Femur (tissue), 1 donor: ENCODE results near the gene C2orf92.
"Not testable (repeated sequence)": the region's sequence is repeated elsewhere in the genome, so short reads cannot be mapped to it uniquely, and the experiment has no call there.

Experiments used
- DNase-seq: peaks from one replicate; pipeline ENCODE4 v3.0.0-alpha.2; 2017

The C2orf92 gene

DNA sequence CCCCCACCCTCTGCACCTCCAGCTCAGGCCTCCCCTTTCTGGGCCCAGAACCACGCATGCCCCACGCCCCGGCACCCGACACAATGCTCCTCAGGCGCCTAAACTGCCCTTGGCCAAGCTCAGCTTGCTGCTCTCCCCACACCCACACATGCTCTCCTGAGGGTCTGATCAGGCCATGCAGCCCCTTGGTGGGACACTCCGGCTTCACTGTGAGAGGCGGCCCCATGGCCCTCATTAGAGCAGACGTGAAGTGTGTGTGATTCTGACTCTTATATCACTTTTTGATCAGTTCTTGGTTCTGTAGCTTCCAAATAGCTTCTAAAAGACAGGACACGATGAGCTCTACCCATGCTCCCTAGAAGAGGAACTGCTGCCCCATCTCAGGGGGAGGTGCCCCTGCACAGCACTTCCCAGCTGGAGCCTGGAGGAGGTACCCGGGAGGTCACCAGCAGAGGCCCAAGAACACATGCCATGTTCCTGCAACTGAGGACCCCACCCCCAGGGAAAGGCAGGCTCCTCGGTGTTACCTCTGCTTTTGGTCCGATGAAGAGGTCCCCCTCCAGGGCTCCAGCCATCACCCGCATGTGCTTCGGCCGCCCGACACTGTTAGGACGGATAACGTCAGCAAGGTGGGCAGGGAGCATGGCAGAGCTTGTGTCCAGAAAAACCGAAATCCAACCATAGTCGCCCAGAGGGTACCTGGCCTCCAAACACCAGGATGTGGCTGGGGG is 9.3 kb upstream of the C2orf92 start:
- DNase-seq = no peak

DNA sequence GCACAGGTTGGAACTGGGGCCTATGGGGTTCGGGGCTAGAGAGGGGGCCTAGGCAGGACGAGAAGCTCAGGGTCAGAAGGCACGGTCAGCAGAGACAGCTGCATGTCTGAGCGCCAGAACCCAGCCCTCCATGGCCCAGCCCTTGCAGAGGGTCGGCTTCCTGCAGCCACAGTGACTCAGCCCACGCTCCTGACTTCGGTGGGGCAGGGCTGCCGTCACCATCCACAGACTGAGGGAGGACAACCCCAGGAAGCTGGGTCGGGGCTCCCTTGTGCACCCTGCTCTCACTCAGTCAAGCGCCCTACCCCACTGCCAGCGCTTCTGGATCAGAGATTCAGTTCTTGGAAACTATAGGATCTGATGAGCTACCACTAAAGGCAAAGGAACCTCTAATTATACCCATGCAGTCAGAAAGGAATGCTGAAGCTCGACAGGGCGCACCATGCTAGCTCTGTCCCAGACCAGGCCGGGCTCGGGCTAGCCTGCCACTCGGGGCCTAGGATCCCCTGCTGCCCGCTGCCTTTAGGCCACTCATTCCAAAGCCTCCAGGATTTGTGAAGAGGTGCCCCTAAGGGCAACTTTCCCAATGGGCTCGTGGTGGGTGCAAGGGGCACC is 8.6 kb upstream of the C2orf92 start:
- DNase-seq = no peak

DNA sequence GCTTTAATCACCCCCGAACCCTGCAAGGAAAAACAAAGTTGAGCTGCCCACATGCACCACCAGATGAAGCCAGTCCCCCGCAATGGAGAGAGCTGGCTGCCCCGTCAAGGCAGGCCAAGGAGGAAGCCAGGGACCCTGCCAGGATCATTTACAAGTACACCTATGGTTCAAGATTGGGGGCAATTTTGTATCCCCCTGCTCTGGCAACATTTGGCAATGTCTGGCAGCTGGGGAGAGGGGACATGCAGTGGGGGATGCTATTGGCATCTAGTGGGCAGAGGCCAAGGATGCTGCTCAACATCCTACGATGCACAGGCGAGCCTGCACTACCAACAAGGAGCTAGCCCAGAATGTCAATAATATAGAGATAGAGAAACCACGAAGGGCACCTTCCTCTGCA is 7.6 kb upstream of the C2orf92 start:
- DNase-seq = no peak

DNA sequence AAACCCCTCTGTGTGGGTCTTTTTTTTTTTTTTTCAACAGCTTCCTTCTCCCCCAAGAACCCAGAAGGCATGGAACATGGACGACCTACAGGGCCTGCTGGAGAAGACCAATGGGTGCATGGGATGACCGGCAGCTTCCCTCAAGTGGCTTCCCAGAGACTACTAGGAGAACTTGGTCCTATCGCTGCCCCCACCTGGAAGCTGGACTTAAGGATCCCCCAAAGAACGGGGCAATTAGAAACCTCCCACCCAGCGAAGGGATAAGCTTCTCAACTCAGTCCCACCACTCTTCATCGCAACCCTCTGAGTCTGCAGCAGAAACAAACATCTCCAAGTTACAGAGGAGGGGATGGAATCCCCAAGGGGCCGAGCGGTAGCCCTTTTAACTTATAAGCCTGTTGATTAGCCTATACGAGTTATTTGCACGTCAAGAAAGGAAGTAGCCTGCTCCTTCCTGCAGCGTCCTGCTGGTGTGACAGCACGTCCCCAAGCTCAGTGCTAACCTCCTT is 7.1 kb upstream of the C2orf92 start:
- DNase-seq = no peak

DNA sequence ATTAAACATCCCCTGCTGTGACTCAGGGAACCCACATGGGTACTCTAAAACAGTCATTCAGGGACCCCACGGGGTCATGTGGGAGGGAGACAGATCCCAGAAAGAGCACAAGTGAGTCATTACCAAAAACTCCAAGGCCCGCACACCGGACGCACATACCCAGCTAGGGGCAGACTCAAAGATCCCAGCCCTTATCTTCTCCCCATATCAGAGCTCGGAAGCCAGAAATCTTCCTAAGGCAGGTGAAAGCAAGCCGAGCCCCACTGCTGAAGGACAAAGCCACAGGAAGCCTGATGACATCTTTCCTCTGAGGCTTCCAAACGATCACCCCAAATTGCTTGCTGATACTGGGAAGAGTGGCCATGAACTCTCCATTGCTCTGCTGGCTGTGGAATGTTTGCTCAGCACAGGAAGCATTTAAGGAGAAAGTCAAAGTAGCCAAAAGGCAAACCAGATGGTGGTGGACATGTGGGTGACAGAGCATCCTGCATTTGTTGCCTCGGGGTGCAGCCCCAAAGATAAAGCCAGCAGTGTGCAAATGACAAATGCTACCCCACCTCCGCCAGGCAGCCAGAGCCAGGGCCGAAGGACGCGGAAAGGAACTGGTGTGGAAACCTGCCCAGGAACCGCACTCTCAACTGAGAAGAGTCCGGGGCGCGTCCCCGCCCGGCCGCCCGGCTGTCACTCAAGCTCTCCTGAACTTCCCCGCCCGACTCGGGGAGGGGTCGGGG is 6.5 kb upstream of the C2orf92 start:
- peak; percentile 82 for DNase-seq

DNA sequence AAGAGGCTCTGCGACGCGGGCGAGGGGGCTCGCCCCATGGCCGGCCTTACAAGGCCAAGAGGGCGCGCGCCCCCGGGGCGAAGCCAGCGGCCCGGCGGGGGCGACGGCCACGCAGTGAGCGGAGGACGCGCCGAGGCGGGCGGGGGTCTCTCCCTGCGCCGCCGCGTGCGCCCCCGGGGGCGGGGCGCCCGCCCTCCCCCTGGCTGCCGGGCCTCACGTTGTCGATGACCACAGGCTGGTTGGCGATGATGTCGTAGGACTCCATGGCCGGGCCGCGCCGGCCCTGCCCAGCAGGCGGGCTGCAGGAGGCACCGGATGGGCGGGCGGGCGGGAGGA is 5.9 kb upstream of the C2orf92 start:
- no peak for DNase-seq

DNA sequence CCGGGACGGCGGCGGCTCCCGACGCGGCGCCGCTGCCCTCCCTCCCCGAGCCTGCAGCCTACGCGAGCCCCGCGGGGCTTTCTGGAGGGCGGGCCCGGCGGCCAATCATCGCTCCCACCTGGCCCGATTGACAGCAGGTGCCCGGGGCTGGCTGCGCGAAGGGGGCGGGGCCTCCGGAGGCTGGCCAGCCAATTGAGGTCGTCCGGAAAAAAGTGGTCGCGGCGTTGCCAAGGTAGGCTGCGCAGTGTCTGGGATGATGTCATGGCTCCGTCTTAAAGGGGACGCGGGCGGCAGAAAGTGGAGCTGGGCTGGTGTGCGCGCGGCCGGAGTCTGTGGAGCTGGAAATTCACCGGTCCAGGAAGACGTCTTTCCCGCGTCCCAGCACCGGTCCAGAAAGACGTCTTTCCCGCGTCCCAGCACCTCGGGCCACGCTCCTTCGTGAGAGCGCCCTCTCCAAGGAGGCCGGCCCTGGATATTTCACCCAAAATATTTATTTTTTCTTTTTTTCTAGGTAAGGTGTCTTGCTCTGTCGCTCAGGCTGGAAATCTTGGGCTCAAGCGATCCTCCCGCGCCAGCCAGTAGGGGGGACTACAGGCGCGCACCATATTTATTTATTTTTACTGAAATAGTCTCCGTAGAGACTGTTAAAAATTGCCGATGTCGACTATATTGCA is 5.4 kb upstream of the C2orf92 start, which contains the start of gene ACTR1B:
Gene ACTR1B (minus strand): TSS at position 83 of the 674 bp plus-strand sequence. CDS start 154 bp downstream, outside the sequence.
- peak; percentile 99 for DNase-seq

DNA sequence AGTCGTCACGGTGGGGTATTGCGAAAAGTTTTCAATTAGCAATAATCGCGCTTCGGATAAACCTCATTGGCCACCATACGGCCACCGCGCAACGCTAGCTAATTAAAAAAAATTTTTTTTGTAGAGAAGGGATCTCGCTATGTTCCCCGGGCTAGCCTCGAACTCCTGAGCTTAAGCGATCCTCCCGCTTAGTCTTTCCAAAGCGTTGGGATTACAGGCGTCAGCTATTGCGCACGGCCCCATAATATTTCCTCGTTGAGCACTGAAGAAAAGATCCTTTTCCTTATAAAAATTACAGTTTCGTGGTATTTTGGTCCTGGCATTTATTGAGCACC is 4.9 kb upstream of the C2orf92 start:
- no peak for DNase-seq

DNA sequence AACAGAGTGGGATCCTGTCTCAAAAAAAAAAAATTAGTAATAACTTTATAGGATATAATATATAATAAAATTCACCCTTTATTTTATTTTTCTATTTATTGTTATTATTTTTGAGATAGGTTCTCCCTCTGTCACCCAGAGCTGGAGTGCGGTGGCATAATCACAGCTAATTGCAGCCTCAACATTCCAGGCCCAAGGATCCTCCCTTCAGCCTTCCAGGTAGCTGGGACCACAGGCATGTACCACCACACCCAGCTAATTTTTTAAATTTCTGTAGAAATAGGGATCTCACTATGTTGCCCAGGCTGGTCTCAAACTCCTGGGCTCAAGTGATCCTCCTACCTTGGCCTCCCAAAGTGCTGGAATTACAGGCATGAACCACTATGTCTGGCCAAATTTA is 958 bp downstream of the C2orf92 start:
- no peak for DNase-seq

DNA sequence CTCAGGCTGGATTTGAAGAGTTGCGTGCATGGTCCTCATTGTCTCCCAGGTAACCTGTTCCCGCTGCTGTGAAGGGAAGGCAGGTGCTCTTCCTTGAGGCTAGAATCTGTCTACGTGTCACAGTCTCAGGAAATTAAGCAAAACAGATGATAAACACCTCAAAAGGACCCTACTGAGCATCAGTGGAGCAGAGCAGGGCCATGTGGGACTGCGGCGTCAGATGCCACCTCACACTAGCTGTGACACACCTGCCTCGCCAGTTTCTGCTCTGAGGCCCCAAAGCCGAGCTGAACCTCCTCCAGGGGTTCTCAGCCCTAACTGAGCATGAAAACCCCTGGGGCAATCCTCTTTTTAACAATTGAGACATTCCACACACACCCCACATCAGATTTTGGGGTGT is 2.0 kb downstream of the C2orf92 start:
- DNase-seq = no peak

DNA sequence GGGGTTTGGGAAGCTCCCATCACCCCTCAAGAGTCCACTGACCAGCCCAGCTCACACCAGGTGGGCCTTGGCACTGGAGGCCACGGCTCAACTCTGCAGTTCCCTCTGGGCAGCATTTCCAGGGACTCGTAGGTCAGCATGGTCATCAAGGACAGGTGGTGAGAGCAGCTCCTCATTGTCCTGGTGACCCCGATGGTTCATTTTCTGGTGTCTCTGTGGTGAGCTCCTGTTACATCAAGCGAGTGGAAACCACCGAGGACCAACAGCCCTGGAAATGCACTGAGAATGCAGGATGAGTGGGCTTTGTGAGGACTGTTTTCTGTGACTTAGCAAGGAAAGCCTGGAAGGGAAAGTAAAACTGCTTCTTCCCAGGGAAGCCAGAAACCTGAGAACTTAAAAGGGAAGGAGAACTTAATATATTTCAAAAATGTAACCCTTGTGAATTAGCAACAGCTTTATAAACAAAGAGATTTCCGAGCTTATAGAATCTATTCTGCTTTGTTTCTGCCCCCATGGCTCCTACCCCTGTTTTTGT is 3.2 kb downstream of the C2orf92 start:
- DNase-seq = not testable (repeated sequence)

DNA sequence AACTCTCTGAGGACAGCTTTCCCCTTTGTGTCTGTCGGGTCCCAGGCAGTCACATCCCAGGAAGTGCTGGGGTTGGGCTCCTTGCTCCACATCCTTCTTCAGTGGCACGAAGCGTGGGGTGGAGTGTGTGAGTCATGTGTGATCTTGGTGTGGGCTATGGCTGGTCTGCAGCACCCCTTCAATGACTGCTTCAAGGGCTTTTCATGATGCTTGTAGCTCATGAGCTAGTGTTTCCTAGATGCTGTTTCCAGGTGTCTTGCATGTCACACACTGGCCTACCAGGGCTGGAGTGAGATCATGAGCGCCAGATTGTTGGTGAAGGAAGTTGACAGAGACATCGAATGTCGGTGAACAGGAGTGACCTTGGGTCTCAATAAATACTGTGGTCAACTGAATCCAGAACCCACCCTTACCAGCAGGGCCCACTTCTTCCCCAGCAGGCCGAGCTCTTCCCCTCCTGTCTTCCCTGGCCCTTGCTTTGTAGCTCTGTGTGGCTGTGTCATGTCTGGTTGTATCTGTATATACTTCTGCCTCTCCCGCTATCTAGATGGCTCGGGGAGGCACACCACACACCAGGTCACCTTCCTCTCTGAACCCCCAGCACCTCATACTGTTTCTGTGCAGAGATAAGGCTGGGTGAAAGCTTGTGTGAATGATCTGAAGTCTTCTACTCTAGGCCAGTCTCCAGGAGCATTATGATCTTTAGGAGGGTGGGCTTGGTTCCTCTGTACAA is 3.8 kb downstream of the C2orf92 start:
- no peak for DNase-seq

DNA sequence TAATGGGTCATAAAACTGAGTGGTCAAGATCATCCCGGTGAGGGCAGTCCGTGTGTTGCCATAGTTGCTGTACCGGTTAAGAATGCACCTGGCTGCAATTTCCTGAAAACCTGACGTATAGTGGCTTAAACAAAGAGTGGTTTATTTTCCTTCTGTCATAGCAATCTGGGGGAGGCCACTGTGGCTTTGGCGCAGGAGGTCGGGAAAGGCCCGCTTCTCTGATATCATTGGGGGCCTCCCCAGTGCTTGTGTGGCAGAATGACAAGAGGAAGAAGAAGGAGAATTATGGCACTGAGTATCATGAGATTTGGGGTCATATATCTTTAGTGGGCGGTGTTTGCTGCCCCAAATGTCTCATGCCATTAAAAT is 4.4 kb downstream of the C2orf92 start:
- no peak for DNase-seq

DNA sequence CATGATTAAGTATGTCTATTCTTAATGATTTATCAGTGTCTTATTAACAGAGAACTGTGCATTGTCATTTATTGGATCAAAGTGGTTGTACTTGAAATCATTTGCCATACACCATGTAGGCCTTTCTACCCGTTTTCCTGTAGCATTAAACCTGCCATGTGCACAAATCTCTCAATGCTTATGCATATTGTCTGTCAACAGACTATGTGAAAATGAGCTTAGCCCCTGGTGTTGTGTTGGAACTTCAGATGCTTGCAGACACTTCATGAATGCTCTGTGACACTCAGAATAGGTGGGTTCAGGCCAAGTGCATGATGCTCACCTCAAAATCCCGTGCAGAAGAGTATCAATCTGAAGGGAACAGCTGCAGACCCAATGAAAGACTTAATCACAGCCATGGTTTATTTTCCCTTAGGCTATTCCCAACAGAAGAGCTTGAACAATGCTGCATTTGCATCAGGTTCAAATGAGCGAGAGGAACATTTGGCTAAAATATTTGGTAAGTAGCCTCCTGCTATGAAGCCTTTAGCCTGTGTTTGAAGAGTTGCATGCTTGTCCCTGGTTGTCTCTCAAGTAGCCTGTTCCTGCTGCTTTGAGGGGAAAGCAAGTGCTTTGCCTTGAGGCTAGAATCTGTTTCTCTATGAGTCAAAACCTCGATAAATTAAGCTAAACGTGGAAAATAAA is 6.1 kb downstream of the C2orf92 start:
- no peak for DNase-seq

DNA sequence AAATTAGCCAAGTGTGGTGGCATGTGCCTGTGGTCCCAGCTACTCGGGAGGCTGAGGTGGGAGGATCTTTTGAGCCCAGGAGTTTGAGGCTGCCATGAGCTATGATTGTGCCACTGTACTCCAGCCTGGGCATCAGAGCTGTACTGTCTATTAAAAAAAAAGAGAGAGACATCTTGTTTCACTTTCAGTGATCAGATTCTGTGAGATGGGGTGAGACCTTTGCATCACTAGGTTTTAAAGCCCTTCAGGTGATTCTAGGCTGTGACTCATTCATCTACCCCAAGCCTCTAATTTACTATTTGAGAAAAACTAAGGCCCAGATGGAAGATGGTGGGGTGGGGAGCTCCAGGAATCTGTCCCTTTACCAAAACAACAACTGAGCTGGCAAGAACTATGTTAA is 7.1 kb downstream of the C2orf92 start:
- DNase-seq = no peak

DNA sequence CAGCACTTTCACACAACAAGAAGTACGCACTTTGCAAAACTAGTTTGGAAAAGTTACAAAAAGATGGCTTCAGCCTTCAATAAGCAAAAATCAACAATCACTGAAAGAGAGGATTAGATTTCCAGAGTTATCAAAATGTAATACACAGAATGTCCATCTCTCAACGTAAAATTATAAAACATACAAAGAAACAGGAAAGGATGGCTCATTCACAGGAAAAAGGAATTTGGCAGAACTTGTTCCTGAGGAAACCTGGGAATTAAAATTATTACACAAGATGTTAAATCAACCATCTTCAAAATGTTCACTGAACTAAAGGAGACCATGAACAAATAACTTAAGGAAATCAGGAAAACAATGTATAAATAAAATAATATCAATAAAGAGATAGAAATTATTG is 8.0 kb downstream of the C2orf92 start:
- no peak for DNase-seq

DNA sequence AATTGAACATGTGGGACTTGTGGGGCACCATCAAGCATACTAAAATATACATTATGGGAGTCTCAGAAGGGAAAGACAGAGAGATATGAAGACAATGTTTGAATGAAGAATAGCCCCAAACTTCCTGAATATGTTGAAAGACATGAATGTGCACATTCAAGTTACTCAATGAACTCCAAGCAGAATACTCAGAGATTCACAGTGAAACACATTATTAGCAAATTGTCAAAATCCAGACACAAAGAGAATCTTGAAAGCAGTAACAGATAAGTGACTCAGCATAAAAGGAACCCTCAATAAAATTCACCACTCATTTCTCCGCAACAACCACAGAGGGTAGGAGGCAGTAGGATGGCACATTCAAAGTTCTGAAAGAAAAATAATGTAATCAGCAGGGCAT is 8.8 kb downstream of the C2orf92 start:
- DNase-seq = no peak

DNA sequence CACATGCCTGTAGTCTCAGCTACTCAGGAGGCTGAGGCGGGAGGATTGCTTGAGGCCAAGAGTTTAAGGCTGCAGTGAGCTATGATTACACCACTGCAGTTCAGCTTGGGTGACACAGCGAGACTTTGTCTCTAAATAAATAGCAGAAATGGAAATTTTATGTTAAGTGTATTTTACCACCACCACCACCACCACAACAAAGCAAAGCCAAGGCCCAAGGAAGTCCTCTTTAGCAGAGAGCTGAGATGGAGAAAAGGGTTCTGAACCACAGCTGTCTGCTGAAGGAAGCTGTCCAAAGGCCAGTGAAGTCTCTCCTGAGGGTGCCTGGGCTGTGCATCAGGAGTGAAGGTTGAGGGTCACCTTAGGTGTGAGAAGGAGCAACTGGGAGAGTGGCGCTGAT is 17.7 kb downstream of the C2orf92 start:
- DNase-seq = not testable (repeated sequence)

DNA sequence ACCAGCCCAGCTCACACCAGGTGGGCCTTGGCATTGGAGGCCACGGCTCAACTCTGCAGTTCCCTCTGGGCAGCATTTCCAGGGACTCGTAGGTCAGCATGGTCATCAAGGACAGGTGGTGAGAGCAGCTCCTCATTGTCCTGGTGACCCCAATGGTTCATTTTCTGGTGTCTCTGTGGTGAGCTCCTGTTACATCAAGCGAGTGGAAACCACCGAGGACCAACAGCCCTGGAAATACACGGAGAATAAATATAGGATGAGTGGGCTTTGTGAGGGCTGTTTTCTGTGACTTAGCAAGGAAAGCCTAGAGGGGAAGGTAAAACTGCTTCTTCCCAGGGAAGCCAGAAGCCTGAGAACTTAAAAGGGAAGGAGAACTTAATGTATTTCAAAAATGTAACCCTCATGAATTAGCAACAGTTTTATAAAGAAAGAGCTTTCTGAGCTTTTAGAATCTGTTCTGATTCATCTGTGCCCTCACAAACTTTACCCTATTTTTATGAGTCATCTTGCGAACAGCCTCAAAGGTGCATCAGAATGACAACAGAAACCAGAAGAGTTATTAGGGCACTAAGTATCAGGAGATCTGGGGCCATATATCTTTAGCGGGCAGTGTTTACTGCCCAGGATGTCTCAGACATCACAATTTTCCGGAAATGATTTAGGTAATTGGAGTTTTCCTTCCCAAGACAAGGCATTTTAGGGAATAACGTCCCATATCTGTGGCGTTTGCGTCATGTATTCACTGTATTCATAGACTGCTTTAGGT is 18.7 kb downstream of the C2orf92 start:
- DNase-seq = no peak

DNA sequence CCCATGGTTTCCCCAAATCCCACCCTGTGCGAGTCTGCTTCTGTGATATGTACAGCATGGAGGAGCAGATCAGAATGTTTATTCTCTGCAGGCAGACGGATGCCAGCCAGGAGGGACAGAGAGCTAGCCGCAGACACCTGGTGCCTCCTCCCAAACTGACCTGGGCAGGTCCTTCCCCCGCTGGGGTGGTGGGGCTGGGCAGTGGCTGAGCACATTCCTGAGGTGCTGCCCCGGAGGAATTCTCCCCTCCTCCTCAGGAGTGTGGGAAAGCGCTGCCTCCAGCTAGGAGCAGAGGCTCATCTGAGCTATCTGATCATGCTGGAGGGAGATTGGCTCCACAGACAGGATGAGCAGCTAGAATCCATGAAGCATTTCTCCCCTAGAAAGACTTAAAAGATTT is 21.7 kb downstream of the C2orf92 start:
- DNase-seq = no peak

DNA sequence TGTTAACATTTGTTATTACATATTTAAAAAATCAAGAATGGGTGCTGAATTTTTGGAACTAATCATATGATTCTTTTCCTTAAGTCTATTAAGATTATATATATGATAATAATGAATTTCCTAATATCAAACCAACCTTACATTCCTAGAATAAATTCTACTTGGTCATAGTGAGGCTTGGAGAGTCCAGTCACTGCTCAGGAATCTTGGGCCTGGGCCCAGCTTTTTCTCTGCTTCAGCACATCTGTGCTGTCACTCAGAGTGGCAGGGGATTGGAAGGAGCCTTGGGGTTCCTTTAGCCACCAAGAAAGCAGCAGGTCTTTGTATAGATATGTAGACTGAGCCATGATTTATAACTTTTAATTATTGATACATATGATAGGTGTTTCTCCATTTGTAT is 24.0 kb downstream of the C2orf92 start:
- DNase-seq = no peak
